Thymus (tissue), 11 donors: ENCODE results near the gene FAM81B. TPM values are rescaled to one million over a fixed set of nuclear protein-coding genes. Genes with fewer than 3 reads are reported as not detected.
"Not testable (repeated sequence)": the region's sequence is repeated elsewhere in the genome, so short reads cannot be mapped to it uniquely, and the experiment has no call there.

Experiments
- DNase-seq, 9 donors: peaks; one replicate each; pipeline ENCODE4 v3.0.0-alpha.2; 2013; ENCODE audit warnings: low spot score in 9 of 9, low read depth in 6 of 9, missing footprints in 1 of 9
- H3K27ac ChIP-seq, 2 donors: one replicate each; pipeline ENCODE4 v1.5.1; 2013; ENCODE audit warnings: control low read depth in 1 of 2, low read depth in 1 of 2, low read length in 1 of 2, mild to moderate bottlenecking in 1 of 2, moderate library complexity in 1 of 2
- H3K27me3 ChIP-seq, 2 donors: one replicate each; pipeline ENCODE4 v1.5.1; 2013; ENCODE audit warnings: low read length in 1 of 2; ENCODE audit not compliant: control insufficient read depth in 2 of 2, insufficient read depth in 1 of 2
- H3K36me3 ChIP-seq, 2 donors: one replicate each; pipeline ENCODE4 v1.5.1; 2013; ENCODE audit warnings: low read length in 1 of 2, mild to moderate bottlenecking in 1 of 2, moderate library complexity in 1 of 2; ENCODE audit not compliant: control insufficient read depth in 2 of 2, insufficient read depth in 2 of 2
- H3K4me1 ChIP-seq, 2 donors: one replicate each; pipeline ENCODE4 v1.5.1; 2013; ENCODE audit warnings: low read length in 2 of 2; ENCODE audit not compliant: control insufficient read depth in 2 of 2, insufficient read depth in 2 of 2
- H3K4me3 ChIP-seq, 2 donors: one replicate each; pipeline ENCODE4 v1.5.1; 2013; ENCODE audit warnings: low read length in 2 of 2, control low read depth in 1 of 2, mild to moderate bottlenecking in 1 of 2
- H3K9me3 ChIP-seq, 2 donors: one replicate each; pipeline ENCODE4 v1.5.1; 2013; ENCODE audit warnings: low read length in 1 of 2, mild to moderate bottlenecking in 1 of 2; ENCODE audit not compliant: control insufficient read depth in 2 of 2, insufficient read depth in 1 of 2
- WGBS: extraction: QIAGEN DNeasy Blood & Tissue Kit; methylation state at CpG from one replicate; pipeline ENCODE4 v1.1.7; 2013; 5-methylcytosine and 5-hydroxymethylcytosine counted together
- polyA plus RNA-seq: library from polyadenylated mRNA; stranded (reverse); fragments of 200-250 nt; gene quantifications from one replicate; pipeline ENCODE4 v1.2.3, GENCODE V29; 2013
- total RNA-seq: library from RNA; stranded (reverse); fragments of 120-200 nt; gene quantifications from one replicate; pipeline ENCODE4 v1.2.4, GENCODE V29; 2013
- donor health status: healthy.

FAM81B gene
- total and polyA plus RNA-seq, 2 donors = 0.14 to 0.66 TPM

GRCh38 chr5:95391965-95392364 is 799 bp downstream of the FAM81B start:
- 98% methylated on average over 3 of the region's 3 CpGs for WGBS
- not testable (repeated sequence) for H3K36me3 ChIP-seq, DNase-seq, H3K9me3 ChIP-seq, H3K4me1 ChIP-seq, H3K27ac ChIP-seq, H3K4me3 ChIP-seq, H3K27me3 ChIP-seq

GRCh38 chr5:95392593-95393182 is 1.5 kb downstream of the FAM81B start:
- DNase-seq = peak in 6 of 9 donors; percentile 18 to 68 (median 34)
- Histone ChIP-seq H3K27ac (no peak overlapping the region), H3K36me3 (no peaks in the 10 kb centered on the region), H3K4me3 (no peak overlapping the region), H3K9me3 (no peaks in the 10 kb centered on the region), H3K4me1 (no peaks in the 10 kb centered on the region), H3K27me3 (no peaks in the 10 kb centered on the region)
- 3% methylated on average over 1 of the region's 1 CpG for WGBS

- H3K4me3 ChIP-seq = no peak overlapping the region
Observed at GRCh38 chr5:95393279-95393678, 2.1 kb downstream of the FAM81B start.

GRCh38 chr5:95398989-95399388 is 7.8 kb downstream of the FAM81B start:
- WGBS = 99% methylated on average over 1 of the region's 1 CpG
- no peaks in the 10 kb centered on the region for H3K4me1 ChIP-seq
- no peak overlapping the region for H3K27ac ChIP-seq
- no peaks in the 10 kb centered on the region for H3K36me3 ChIP-seq
- DNase-seq = no peak
- no peaks in the 10 kb centered on the region for H3K9me3 ChIP-seq
- H3K27me3 ChIP-seq = no peaks in the 10 kb centered on the region
- H3K4me3 ChIP-seq = no peak overlapping the region

More at GRCh38 chr5:95393279-95393678, 2.1 kb downstream of the FAM81B start:
- H3K36me3 ChIP-seq = no peaks in the 10 kb centered on the region
- no peaks in the 10 kb centered on the region for H3K4me1 ChIP-seq
- H3K9me3 ChIP-seq = no peaks in the 10 kb centered on the region
- no peak overlapping the region for H3K27ac ChIP-seq
- WGBS = 94% methylated on average over 1 of the region's 1 CpG
- H3K27me3 ChIP-seq = no peaks in the 10 kb centered on the region
- no peak for DNase-seq

GRCh38 chr5:95401626-95402025 is 10.5 kb downstream of the FAM81B start:
- no peak overlapping the region for H3K27ac ChIP-seq
- H3K4me3 ChIP-seq = no peak overlapping the region
- peaks cover 0 to 1% of the 10 kb centered on the region in 2 donors for H3K9me3 ChIP-seq
- no peaks in the 10 kb centered on the region for H3K27me3 ChIP-seq
- no peak for DNase-seq
- 97% methylated on average over 3 of the region's 3 CpGs for WGBS
- H3K36me3 ChIP-seq = no peaks in the 10 kb centered on the region
- H3K4me1 ChIP-seq = peaks cover 0 to 5% of the 10 kb centered on the region in 2 donors

- H3K4me3 ChIP-seq = no peak overlapping the region
- H3K9me3 ChIP-seq = peaks cover 0 to 1% of the 10 kb centered on the region in 2 donors
- no peak for DNase-seq
- peaks cover 0 to 5% of the 10 kb centered on the region in 2 donors for H3K4me1 ChIP-seq
- no peak overlapping the region for H3K27ac ChIP-seq
- WGBS = 5% methylated on average over 1 of the region's 1 CpG
- H3K27me3 ChIP-seq = no peaks in the 10 kb centered on the region
- no peaks in the 10 kb centered on the region for H3K36me3 ChIP-seq
Observed at GRCh38 chr5:95403996-95404395, 12.8 kb downstream of the FAM81B start.

GRCh38 chr5:95406426-95407090 is 15.4 kb downstream of the FAM81B start:
- DNase-seq = no peak
- 8% methylated on average over 5 of the region's 5 CpGs for WGBS
- H3K27me3 ChIP-seq = no peaks in the 10 kb centered on the region

GRCh38 chr5:95410279-95410678 is 19.1 kb downstream of the FAM81B start:
- no peak overlapping the region for H3K27ac ChIP-seq
- H3K4me3 ChIP-seq = no peak overlapping the region
- H3K36me3 ChIP-seq = no peaks in the 10 kb centered on the region
- peaks cover 0 to 1% of the 10 kb centered on the region in 2 donors for H3K9me3 ChIP-seq
- 96% methylated on average over 2 of the region's 2 CpGs for WGBS
- peaks cover 0 to 5% of the 10 kb centered on the region in 2 donors for H3K4me1 ChIP-seq
- DNase-seq = no peak
- H3K27me3 ChIP-seq = no peaks in the 10 kb centered on the region

More at GRCh38 chr5:95406426-95407090, 15.4 kb downstream of the FAM81B start:
- no peaks in the 10 kb centered on the region for H3K36me3 ChIP-seq
- H3K4me3 ChIP-seq = no peak overlapping the region
- H3K9me3 ChIP-seq = peaks cover 0 to 1% of the 10 kb centered on the region in 2 donors
- H3K27ac ChIP-seq = no peak overlapping the region
- peaks cover 0 to 5% of the 10 kb centered on the region in 2 donors for H3K4me1 ChIP-seq

- Histone ChIP-seq H3K27me3 (no peaks in the 10 kb centered on the region), H3K4me3 (no peak overlapping the region), H3K36me3 (no peaks in the 10 kb centered on the region), H3K9me3 (no peaks in the 10 kb centered on the region), H3K27ac (no peak overlapping the region), H3K4me1 (peaks cover 0 to 1% of the 10 kb centered on the region in 2 donors)
- WGBS = 98% methylated on average over 2 of the region's 2 CpGs
- no peak for DNase-seq
Observed at GRCh38 chr5:95411474-95411873, 20.3 kb downstream of the FAM81B start.
